LoVo (cell line): Measurements from ENCODE around the gene ATXN1.

ENCODE experiments used
- DNase-seq: peaks from one replicate; pipeline ENCODE4 v3.0.0-alpha.2; 2016; ENCODE audit warnings: low spot score

Gene ATXN1

DNA sequence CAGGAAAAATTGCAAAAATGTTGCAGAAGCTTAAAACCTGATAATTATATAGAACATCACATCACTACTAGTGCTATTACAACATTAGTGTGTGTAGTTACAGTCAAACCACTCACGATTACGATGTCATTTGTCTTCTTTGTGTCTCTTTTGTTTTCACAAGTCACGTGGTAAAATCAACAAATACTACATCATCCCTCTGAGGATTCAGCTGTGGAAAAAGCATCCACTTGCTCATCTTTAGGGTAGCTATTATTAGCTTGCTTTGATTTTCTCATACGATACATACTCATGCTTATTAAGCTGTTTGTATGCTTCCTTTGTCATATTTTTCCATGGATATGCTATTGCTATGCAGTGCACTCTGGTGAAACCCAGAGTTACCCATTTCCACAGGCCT, 22.2 kb upstream of the ATXN1 start:
- no peak for DNase-seq

DNA sequence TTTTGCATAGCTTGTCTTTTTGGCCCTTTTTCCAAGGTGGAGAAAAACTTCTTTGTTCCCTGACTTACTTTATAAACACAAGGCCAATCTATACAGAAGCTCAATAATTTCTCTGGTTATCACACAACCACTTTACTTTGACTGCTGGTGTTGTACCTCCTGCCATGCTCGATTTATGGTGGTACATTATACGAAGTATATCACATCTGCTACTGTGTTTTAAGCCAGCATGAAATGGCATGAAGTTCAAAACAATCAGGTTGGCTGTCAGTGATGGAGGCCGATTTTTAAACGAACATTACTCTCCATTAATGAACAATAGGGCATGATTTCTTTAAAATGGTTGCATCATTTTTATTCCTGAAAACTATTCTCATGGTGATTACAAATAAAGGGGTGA, 21.0 kb upstream of the ATXN1 start:
- DNase-seq: no peak

DNA sequence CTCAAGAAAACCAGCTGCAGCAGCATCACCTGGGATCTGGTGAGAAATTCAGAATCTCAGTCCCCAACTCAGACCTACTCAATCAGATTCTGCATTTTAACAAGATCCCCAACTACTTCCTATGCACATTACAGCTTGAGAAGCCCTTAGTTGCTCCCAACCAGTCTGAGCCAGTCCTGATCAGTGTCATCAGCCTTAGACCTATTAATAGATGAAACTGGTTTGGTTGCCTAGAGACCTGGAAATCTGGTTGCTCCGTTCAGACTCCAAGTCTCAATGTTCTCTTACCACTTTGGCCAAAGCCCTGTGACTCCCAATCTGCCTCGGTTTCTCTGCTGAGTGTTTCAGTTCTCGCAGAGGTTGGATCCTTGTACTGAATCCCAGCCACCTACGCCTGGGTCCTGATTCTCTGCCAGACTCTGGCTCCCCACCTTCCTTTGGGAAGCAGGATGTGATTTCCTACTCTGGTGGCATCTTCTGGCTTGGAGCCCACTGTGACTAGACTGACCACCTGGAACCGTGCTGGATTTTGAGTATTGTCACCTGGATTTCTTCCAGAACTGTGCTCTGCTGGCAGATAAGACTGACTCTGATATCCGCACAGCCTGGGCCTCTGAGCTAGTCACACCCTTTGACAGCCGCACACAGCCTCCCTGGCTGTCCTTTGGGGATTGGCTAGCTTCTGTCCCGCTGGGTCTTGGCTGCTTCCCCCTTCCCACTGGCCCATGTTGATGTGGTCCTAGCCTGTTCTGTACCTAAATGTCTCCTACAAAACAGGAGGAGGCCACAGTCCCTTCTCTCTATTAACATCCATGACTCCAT, 20.3 kb upstream of the ATXN1 start:
- no peak for DNase-seq

DNA sequence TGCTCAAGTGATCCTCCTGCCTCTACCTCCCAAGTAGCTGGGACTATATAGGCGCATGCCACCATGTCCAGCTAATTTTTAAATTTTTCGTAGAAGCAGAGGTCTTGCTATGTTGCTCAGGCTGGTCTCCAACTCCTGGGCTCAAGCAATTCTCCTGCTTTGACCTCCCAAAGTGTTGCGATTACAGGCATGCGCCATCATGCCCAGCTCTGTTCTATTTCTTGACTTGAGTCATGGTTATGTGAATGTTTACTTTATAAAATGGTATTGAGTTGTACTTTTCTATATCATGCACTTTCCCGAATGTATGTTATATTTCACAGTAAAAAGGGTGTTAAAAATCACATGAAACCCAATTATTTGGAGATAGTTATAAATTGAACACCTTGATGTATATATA, 17.3 kb upstream of the ATXN1 start:
- no peak for DNase-seq

DNA sequence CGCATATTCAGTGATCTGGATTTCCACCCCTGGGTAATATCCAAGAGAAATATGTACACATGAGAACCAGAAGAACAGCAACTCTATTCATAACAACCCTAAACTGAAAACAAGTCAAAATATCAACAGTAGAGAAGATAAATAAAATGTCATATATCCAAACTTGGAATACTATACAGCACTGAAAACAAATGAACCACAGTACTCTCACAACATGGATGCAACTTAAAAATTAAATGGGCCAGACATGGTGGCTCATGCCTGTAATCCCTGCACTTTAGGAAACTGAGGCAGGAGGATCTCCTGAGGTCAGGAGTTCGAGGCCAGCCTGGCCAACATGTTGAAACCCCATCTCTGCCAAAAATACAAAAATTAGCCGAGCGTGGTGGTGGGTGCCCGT, 16.5 kb upstream of the ATXN1 start:
- DNase-seq: no peak

DNA sequence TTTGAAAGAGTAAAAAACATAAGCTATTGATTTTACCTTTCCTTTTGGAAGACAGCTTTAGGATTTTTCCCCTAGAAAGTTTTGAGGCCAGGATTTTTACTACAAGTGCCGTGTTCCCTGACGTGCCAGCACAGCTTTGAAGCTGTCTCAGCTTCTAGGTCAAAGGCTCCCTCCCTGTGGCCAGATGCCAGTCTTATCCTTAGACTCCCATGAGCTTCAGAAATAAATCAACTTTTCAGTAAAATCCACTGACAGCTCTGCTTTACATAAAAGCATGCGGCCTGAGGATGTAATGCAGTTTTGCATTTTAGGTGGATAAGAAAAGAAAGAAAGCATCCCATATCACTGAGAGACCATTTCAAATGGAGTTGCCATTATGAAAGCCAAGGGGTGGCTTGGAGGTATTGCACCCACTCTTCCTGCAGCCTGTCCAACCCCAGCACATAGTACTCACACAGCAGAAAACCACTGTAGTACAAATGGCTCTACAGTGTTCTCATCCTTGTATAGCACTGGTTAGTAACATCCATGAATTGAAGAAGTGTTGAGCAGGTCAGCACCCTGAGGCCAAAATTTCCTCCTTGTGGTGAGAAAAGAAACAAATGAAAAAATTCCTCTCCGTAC, 15.2 kb upstream of the ATXN1 start:
- no peak for DNase-seq

DNA sequence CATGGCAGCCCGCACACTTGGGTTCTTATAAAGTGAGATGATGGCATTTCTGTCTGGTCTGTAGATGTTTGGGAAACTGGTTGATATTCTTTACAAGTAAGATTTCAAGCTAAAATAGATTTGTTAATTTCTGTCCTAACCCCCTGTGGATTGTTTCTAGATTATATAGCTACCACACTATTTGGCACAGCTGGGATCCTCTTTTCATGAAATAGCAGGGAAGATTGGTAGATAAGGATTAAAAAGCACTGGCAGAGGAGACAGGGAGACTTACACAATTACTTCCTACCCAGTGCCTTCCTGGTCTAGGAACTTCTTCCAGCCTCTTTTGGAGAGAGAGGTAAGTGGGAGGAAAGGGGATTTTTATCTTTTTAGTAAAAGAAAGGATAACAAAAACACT, 13.2 kb upstream of the ATXN1 start:
- no peak for DNase-seq

DNA sequence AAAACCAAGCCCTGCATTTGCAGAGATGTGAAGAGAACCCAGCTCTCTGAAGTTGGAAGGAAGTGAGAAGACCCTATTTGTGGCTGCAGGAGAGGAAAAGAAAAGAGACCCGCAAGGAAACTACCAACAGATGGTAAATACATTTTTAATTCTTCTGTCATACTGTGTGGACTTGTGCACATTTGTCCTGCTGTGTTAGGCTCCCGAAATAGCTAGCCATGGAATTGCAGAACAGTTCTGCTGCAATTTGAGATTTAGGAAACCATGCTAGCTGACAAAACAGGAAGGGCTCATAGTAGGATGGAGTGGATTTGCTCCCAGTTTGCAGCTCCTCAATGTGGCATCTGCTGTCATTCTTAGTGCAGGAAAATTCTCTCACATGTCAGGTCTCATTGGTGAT, 12.1 kb upstream of the ATXN1 start:
- no peak for DNase-seq

DNA sequence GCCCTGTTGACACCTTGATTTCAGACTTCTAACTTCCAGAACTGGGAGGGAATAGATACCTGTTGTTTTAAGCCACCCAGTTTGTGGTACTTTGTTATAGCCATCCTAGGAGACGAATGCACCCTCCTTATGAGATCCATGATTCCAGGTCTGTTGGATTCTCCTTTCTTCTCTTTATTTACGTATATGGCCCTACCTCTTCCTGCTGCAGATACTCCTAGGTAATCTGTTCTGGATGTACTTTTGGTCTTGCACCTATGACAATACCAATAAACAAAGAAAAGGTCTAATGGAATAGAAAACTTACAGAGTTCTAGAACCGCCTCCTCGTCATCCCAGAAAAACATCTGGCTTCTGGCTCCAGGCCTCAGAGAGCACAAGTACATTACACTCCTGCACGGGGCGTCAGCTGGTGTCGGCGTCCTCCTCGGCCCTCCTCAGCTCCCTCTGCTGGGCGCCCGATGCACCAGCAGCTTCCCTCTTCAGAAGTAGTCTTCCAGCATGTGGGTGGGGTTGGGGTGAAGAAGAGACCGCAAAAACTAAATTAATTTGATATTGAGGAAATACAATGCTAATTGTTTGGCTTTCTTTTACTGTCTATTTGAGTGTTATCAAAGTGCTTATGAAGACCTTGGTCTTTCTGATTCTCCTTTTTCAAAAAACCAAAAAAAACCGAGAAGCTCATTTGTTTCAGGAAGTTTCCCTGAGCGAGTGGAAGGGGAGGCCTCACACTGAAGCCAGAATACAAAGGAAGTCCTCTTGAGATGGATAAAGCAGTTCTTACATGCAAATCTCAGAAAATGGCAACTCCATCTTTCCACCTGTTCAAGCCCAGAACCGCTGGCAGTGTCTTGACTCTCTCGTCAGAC, 9.7 kb upstream of the ATXN1 start:
- peak; percentile 79 for DNase-seq

DNA sequence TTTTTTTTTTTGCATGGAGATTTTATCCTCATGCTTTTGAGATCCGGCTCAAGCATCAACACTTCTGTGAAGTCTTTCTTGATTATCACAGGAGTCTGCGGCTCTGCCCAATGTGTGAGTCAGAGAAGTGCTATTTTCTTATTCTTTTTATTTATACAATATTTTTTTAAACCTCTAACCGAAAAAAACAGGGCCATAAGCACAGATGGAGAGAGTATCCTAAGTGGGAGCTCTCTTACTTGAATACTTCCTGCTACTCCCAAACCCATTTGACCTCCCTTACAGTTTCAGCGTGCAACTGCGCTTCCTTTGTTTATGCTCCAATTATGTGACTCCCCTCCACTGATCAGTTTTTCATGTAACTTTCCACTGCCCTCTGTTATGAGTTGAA, 8.7 kb upstream of the ATXN1 start:
- DNase-seq: no peak

DNA sequence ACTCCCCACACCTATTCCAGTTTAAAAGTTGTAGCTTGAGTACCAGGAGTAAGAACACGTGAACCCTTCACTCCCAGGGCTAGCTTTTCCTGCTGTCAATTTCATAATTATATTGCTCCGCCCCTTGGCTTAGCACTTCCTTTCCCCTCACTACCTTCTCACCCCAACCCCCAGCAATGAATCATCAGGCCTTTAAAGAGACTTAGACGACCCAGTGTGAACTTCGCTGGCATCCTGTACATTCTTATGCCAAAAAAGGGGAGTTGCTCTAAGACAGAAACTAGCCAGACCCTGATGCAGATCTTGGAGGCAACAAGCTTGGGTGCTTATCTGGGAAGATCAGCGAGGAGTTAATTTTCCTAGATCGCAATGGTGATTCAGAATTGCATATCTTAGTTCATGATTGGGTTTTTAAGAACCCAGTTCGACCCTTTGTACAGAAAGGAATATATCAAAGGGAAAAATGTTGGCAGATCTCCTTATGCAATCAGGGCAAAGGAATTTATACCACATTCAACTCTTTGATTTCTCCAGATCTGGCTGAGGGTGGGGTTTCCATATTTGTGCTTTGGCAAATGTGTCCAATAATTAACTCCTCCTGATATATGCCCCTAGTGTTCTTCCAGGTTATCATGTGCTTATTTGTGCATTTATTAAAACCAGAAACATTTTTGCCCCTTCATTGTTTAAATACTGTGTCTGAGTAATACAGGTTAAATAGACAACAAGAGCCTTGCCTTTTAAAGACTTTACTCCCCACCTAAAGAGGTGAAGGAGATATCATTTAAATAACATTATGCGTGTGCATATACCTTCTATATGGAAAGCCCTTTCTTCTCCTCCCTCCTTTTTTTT, 8.1 kb upstream of the ATXN1 start:
- peak; percentile 85 for DNase-seq

DNA sequence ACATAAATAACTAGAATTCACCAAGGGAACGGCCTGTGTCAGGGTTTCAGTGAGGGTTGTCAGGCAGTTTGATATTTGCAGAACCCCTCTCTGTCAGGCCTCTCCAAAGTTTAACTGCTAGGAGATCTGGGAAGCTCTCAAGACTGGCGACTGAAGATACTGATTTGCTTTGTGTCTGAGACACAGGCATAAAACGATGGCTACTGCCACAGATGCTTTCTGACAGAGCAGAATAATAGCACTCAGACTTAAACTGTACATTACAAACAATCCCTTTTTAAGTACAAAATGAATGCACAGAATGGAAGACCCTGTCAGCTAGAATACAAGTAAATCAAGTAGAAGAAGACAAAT, 7.2 kb upstream of the ATXN1 start:
- DNase-seq: no peak

DNA sequence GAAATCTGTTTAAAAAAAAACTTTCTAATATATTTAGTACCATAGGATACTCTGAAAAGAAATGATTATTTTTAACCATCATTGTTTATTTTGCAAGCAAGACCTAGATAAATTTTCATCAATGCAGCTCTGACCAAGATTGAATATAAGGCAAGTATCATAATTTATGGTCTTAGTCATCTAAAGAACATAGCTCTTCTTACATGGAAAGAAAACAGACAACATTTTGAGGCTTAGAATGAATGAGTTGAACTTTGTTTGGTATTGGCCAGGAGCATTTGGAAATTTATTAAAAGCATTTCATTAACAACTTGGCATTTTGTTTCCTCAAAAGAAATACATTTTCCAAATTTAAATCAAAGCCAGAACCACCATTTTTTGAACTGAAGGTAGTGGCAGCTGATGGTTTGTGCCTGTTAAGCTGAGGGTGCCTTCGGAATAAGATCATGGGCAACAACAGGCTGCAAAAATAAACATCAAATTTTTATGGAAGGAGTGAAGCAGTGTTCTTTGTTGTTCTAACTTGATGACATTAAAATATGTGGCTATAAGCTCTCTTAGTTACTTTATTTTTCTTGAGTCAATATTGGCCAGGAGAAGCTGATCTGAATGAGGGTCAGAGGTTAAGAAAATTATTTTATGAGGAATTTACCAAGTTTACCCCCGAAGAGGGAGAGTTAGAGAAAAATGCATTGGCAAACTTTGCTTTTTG, 6.7 kb upstream of the ATXN1 start:
- DNase-seq: no peak

DNA sequence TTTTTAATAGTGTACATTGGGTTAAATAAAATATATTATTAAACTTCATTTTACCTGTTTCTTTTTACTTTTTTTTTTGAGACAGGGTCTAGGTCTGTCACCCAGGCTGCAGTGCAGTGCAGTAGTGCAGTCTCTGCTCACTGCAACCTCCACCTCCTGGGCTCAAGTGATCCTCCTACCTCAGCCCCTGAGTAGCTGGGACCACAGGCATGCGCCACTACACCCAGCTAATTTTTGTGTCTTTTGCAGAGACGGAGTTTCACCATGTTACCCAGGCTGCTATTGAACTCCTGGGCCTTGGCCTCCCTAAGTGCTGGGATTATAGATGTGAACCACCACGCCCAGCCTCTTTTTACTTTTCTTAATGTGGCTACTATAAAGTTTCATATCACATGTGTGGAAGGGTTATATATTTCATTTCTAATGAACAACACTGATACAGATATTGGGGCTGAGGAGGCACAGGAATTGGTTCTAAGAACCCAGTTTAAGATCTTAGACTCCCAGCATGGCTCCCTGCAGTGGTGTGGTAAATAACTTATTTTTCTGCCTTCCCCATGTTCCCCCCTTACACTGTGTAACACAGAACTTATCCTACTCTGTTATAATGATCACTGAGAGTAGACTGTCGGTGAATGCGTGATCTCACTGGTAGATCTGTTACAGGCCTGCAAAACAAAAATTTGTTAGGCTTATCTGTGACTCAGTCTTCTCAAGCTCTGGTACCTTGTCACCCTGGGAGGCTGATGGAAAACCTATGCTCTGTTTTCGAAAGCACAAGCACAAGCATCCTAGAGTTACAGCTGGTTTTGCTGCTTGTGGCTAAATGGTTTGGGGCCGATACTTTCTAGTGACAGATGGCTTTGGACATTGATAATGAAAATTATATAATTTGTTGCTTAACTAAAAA, 5.8 kb upstream of the ATXN1 start:
- DNase-seq: no peak

DNA sequence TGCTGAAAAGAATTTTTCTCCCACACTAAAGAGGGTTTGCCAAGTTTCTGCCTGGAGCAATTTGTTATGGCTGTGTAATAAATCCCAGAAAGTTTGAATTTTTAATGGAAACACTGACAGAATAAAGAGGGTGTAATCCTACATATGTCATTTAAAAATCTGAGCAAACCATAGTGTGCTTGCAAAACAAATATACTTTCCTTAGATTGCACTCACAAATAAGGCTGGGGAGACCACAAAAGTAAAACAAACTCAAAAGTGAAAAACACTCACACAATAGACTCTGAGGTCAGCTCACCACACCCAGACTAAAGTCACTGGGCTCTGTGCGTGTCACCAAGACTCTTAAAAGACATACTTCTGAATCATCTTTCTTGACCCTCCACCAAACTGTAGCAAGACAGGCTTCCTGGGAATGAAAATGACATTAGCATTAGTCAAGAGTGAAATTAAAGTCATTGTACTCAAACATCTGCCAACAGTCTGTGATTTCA, 4.8 kb upstream of the ATXN1 start:
- peak; percentile 77 for DNase-seq

DNA sequence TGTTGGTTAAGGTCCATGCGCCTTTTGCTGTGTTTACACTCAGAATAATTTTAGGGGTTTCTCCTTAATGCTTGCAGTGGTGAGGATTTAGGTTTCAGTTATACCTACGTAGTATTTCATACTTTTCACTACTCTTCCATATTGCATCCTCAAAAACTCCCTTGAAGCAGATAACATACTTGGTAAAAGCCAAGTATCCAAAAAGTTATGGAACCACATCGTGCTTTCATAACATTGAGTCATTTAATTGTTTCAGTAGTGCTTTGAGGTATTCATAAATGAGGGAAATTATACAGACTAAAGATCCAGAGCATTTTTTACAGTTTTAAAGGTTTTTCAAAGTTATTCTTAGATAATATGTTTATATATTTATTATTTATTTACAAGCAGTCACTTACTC, 4.0 kb upstream of the ATXN1 start:
- no peak for DNase-seq

DNA sequence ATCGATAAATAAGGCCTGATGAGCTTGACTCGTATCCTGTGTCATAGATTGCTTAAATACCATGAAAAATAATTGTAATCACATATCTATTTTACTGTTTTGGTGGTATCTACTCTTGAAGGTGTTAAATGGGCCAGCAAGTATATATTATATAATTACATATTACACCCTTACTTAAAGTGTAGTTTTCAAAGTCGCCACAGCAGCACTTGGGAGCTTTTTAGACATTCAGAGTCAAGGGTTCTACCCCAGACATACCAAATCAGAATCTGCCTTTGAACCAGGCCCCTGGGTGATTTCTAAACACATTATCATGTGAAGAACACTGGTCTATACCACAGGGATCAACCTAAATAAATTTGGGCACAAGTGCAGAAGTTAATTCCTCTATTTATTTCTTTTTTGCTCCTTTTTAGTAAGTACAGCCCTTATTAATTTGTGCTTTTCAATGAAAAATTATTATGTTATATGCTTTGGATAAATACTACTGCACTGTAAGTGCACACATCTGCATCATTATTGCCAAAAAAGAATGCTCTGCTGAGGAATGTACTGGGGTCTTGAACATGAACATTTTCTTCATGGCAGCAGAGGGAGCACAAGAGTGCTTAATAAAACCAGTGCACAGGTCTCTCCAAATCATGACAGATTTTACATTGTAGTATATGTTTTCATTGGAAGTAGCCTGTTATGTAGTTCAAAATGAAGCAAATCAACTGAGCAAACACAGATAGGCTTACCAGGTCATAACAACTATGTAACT, 3.1 kb upstream of the ATXN1 start:
- DNase-seq: no peak

DNA sequence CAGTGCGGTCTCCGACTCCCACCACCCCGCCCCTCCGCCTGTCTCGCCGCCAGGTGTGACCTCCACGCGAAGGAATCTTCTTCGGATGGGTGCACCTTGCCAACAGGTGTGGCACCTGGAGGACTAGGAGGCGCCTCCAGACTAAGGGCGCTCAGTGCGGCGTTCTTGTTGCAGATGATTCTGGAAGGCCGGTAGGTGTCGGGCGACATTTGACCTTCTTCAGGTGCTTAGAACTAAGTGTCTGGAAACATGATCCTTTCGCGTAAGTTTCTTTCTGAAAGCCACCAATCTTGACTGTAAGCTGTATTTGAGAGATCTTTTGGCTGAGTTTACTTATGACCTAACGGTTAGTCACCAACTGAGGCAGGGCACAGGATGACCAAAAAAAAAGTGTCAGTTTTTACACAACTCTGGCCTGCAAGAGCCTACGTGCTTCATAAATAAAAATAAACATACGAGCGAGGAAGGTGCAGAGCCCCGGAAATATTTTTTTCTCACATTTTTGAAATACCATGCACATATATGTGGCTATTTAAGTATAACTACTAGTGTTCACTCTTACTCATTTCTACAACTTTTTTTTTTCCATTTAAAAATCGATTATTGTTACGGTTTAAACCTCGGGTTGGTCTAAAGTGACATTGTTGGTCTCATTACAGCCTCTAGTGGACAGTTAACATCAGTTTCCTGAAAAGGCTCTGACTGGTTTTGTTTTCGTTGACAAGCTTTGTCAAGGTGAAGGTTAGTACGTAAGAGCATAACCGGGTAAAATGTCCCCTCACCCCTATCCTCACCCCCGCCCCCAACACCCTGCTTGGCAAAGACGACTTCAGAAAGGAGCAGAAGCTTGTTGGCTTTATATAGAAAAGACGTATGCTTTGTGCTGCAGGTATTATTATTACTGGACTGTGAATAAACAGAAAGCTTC, 1.6 kb upstream of the ATXN1 start:
- peak; percentile 76 for DNase-seq

DNA sequence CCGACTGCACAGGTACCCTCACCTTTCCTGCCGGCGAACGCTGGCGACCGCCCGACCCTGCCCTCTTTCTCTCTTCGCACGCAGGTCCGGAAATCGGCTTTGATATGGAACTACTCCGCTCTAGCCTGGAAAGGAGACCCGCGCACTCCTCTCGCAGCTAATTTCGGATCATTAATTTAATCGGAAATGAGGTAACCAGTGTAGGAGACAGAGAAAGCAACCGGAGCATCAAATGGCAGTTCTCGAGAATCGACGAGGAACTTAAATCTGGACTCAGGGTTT, 949 bp upstream of the ATXN1 start:
- no peak for DNase-seq
